Kidney epithelial cell (primary cell): ENCODE data around the gene WEE2. TPM values are rescaled to one million over a fixed set of nuclear protein-coding genes. Genes with fewer than 3 reads are reported as not detected.

ENCODE experiments used
- DNase-seq: peaks from one replicate; pipeline ENCODE4 v3.0.0-alpha.2; 2010; ENCODE audit warnings: low read depth
- H3K27me3 ChIP-seq: 2 replicates; pipeline ENCODE4 v1.6.0; 2011; ENCODE audit warnings: low read length; ENCODE audit not compliant: control insufficient read depth, insufficient read depth
- H3K36me3 ChIP-seq: 2 replicates; pipeline ENCODE4 v1.5.1; 2011; ENCODE audit warnings: low read length; ENCODE audit not compliant: control insufficient read depth, insufficient read depth
- H3K4me3 ChIP-seq: 2 replicates; pipeline ENCODE4 v1.5.1; 2011; ENCODE audit warnings: low read depth, mild to moderate bottlenecking, control low read depth, low read length
- CTCF ChIP-seq: IDR thresholded peaks from 2 replicates; pipeline ENCODE4 v1.5.1; 2011; ENCODE audit warnings: mild to moderate bottlenecking, moderate library complexity, low read length, control low read depth, inconsistent platforms; ENCODE audit not compliant: insufficient read depth, poor library complexity, severe bottlenecking
- total RNA-seq: library from RNA; depleted of rRNA; stranded (reverse); fragments of >200 nt; gene quantifications from 2 replicates; pipeline ENCODE4 v1.2.3, GENCODE V29; 2015

The WEE2 gene
- total RNA-seq, 1 donor from 2014 or later, result not detected

- no peak for DNase-seq
- no peak for TF ChIP-seq CTCF
- Histone ChIP-seq H3K36me3 (no peaks in the 10 kb centered on the region), H3K4me3 (no peak overlapping the region), H3K27me3 (no peaks in the 10 kb centered on the region)
Measured at GRCh38 chr7:141691961-141692360, 16.2 kb upstream of the WEE2 start.

DNA sequence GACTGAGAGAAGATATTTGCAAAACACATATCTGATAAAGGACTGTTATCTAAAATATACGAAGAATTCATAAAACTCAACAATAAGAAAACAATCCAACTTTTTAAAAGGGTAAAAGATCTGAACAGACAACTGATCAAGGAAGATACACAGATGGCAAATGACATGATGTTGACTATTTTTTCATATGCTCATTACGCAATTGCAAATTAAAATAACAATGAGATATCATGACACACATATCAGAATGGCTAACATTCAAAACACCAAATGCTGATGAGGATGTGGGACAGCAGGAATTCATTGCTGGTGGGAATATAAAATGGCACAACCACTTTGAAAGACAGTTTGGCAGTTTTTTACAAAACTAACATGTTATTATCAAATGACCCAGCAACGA is 15.1 kb upstream of the WEE2 start:
- no peaks in the 10 kb centered on the region for H3K27me3 ChIP-seq
- no peak overlapping the region for H3K4me3 ChIP-seq
- no peaks in the 10 kb centered on the region for H3K36me3 ChIP-seq
- no peak for DNase-seq
- TF ChIP-seq CTCF, result no peak

DNA sequence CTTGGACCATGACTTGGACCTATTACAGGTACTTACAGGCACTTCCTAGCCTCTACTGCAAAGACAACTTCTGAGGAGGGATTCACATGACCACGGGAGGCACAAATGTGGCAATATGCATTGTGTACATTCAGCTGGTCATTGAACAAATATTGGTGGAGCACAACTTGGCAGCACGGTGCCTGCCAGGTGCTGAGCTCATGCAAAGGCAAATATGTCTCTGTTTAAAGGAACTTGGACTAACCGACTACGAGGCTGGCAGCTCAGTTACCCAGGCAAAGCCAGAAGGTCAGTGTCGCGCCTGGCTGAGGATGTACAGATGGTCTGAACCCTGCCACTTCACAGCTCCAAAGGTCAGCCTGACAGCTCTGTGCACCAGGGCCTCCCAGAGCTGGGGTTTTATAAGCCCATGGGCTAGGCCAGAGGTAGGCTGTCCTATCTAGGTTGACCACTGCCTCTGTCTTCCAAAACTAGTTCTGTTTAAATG is 12.3 kb upstream of the WEE2 start:
- Histone ChIP-seq H3K4me3 (no peak overlapping the region), H3K36me3 (no peaks in the 10 kb centered on the region), H3K27me3 (no peaks in the 10 kb centered on the region)
- no peak for TF ChIP-seq CTCF
- no peak for DNase-seq

- TF ChIP-seq CTCF, result no peak
- Histone ChIP-seq H3K27me3 (no peaks in the 10 kb centered on the region), H3K36me3 (no peaks in the 10 kb centered on the region), H3K4me3 (no peak overlapping the region)
- DNase-seq, result no peak
Measured at GRCh38 chr7:141696348-141696747, 11.8 kb upstream of the WEE2 start.

DNA sequence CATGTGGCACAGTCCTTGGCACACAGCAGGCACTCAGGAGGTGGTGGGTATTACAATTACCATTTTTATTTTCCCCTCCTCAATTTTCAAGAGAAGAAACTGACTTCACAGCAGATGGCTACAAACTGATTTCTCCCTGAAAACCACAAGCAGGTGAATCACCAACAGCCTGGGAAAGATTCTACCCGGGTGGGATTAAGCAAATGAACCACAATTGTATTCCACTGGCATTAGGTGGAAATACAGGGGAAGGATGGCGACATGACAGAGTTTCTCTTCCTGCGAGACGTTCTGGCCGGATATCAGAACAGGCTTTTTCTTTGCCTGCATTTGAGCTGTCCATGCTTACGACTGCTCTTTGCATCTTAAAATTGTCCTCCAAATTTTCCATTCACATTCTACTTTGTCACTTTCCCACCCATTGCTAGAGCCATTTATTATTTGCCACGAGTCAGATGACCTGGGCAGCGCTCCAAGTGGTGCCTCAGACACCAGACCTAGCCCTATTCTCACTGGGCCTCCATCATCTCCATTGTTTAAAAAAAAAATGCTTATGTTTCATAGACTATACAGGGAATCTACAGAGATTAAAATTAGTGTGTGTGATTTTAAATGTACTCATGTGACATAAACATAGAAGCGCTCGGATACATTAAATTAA is 10.8 kb upstream of the WEE2 start:
- H3K36me3 ChIP-seq, result no peaks in the 10 kb centered on the region
- no peak for TF ChIP-seq CTCF
- peak; percentile 83 for DNase-seq
- no peak overlapping the region for H3K4me3 ChIP-seq
- no peaks in the 10 kb centered on the region for H3K27me3 ChIP-seq
